ENCODE measurements around the gene COTL1.

The COTL1 gene

DNA sequence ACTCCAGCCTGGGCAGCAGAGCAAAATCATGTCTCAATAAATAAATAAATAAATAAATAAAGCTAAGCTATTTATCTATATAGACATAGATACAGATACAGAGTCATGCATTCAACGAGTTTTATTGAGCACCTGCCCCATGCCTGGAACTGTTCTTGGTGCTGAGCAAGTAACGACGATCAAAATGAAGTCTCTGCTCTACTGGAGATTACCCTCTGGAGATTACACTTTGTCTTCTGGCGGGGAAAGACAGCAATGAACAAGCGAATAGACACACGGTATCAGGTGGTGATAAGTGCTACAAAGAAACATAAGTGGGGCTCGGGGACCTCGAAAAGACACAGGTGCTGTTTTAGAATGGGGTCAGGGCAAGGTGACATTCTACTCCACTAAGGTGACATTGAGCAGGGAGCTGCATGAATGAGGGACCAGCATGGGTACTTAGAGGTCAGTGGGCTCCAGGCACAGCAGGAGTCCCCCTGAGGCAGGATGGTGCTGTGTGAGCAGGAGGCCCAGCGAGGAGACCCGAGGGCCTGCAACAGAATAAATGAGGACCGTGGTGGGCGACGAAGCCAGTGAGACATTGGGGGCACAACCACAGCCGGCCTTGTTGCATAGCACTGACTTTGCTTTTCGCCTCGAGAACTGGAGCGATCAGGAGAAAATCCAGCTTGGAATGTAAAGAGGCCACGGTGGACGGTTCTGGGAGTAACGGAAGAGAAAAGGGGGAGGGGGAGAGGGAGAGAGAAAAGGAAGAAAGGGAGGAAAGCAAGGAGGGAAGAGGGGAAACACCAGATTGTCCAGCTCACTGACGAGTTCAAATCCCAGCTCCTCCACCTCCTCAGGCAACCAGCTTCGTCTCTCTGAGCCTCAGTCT lies 71.0 kb downstream of the COTL1 start:
- H3K9ac ChIP-seq (ENCODE audit: low read length) = no peak overlapping the region
- H3K36me3 ChIP-seq (ENCODE audit: control insufficient read depth, insufficient read depth, low read length) = no peaks in the 10 kb centered on the region
- H3K27me3 ChIP-seq (ENCODE audit: control insufficient read depth, insufficient read depth, low read length) = no peaks in the 10 kb centered on the region
- H3K4me3 ChIP-seq (ENCODE audit: low read length) = no peak overlapping the region
- H3K4me1 ChIP-seq (ENCODE audit: control insufficient read depth, insufficient read depth, low read length) = no peaks in the 10 kb centered on the region
- no peak overlapping the region for H3K27ac ChIP-seq (ENCODE audit: low read depth, low read length)

DNA sequence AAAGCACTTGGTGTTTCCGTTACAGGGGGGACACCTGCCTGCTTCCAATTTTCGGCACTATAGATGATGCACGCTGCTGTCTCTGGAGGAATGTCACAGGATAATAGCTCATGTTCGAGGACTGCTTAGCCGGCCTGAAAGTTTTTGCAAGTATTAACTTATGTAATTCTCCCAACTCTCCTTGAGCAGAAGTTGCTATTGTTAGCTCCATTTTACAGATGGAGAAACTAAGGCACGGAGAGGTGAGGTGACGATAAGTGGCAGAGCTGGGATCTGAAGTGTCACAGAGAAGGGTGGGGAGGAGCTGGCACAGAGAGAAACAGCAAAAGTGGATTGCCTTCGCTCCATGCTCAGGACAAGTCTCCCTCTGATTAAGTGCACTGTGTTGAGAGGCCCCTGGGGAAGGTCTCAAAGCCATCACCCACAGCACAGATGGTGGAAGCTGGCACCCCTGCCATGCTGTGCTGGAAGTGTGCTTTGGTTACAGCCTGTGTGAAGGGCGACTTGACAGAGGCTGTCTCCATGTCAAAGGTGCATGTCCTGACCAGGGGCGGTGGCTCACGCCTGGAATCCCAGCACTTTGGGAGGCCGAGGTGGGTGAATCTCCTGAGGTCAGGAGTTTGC lies 72.7 kb downstream of the COTL1 start:
- Histone ChIP-seq H3K27ac (ENCODE audit: low read depth, low read length) (no peak overlapping the region), H3K36me3 (ENCODE audit: control insufficient read depth, insufficient read depth, low read length) (no peaks in the 10 kb centered on the region), H3K4me3 (ENCODE audit: low read length) (no peak overlapping the region), H3K9ac (ENCODE audit: low read length) (no peak overlapping the region), H3K4me1 (ENCODE audit: control insufficient read depth, insufficient read depth, low read length) (no peaks in the 10 kb centered on the region), H3K27me3 (ENCODE audit: control insufficient read depth, insufficient read depth, low read length) (no peaks in the 10 kb centered on the region)

DNA sequence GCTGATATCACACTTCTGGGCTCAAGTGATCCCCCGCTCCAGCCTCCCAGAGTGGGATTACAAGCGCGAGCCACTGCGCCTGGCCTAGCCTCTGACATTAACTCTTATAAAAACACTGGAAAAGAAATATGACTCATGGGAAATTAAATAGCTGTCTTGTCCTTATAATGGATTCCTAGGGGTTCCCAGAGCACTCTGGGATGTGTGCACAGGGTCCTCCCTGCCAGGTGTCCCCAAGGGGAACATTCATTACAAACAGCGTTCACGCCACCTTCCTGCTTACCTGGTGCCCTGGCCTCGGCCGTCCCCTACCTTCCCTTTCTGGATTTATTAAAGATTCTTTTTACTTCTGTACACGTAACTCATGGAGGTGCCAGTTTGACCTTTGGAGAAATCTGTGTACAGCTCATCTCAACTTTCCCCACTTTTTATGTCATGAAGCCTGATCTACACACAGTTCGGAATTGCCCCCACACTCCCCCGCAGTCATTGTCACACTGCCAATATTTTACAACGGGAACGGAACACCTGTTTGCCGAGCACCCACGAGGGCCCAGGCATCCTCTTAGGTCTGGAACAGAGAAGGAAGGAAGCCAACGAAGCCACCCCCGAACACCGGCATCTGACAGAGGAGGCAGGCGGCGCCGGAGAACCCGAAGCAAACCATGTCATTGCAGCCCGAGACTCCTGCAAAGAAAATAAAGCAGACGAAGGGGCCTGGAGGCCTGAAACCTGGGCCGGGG lies 73.7 kb downstream of the COTL1 start:
- Histone ChIP-seq H3K4me1 (ENCODE audit: control insufficient read depth, insufficient read depth, low read length) (no peaks in the 10 kb centered on the region), H3K9ac (ENCODE audit: low read length) (no peak overlapping the region), H3K36me3 (ENCODE audit: control insufficient read depth, insufficient read depth, low read length) (no peaks in the 10 kb centered on the region), H3K27me3 (ENCODE audit: control insufficient read depth, insufficient read depth, low read length) (no peaks in the 10 kb centered on the region), H3K4me3 (ENCODE audit: low read length) (no peak overlapping the region), H3K27ac (ENCODE audit: low read depth, low read length) (no peak overlapping the region)

DNA sequence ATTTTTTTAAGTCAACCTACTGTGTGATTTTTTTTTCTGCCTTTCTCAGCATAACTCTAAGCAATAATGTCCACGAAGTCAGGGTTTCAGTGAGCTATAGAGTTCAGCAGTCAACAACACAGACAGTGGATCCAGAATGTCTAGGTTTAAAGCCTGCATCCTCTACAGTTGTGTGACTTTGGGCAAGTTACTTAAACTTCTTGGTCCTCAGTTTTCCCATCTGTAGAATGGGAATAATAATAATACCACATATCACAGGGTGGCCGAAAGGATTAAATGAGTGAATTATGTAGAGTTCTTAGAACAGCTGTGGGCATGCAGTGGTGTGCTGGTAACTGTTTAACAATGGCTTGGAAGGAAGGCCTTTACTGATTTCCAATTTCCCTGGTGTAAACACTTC lies 74.6 kb downstream of the COTL1 start:
- H3K9ac ChIP-seq (ENCODE audit: low read length) = no peak overlapping the region

DNA sequence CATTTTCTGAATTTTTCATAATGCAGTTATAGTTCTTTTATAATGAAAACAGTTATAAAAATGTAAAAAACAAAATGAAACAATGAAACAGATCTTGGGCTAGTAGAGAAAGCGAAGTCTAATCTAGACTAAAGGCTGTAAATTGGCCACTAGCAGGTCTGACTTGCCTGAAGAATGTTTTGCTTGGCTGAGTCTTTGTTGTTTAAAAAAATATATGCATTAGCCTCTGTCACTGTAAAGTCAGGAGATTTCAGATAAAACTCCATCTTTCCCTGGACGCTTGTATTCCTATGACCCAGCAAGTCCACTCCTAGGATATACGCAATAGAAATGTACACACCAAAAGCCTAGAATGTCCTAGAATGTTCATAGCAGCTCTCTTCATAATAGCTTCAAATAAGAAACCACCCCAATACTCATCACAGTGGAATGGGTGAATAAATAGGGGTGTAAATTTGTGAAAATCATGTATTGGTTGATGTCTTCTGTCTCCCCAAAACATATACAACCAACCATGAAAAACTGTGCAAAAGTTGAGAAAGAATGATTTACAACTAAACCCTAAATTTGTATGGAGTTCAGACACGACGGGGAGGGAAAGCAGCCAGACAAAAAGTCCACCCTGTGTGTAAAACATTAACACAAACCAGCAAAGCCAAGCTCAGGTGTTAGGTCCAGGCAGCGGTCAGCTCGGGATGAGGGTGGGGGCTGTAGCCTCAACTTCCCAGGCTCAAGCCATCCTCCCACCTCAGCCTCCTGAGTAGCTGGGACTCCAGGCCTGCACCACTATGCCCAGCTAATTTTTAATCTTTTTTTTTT lies 75.7 kb downstream of the COTL1 start:
- no peak overlapping the region for H3K4me3 ChIP-seq (ENCODE audit: low read length)
- H3K36me3 ChIP-seq (ENCODE audit: control insufficient read depth, insufficient read depth, low read length) = no peaks in the 10 kb centered on the region
- no peaks in the 10 kb centered on the region for H3K27me3 ChIP-seq (ENCODE audit: control insufficient read depth, insufficient read depth, low read length)
- no peaks in the 10 kb centered on the region for H3K4me1 ChIP-seq (ENCODE audit: control insufficient read depth, insufficient read depth, low read length)
- H3K9ac ChIP-seq (ENCODE audit: low read length) = no peak overlapping the region
- no peak overlapping the region for H3K27ac ChIP-seq (ENCODE audit: low read depth, low read length)

More for the DNA sequence above, 74.6 kb downstream of the COTL1 start:
- Histone ChIP-seq H3K4me3 (ENCODE audit: low read length) (no peak overlapping the region), H3K27ac (ENCODE audit: low read depth, low read length) (no peak overlapping the region), H3K4me1 (ENCODE audit: control insufficient read depth, insufficient read depth, low read length) (no peaks in the 10 kb centered on the region), H3K36me3 (ENCODE audit: control insufficient read depth, insufficient read depth, low read length) (no peaks in the 10 kb centered on the region), H3K27me3 (ENCODE audit: control insufficient read depth, insufficient read depth, low read length) (no peaks in the 10 kb centered on the region)

DNA sequence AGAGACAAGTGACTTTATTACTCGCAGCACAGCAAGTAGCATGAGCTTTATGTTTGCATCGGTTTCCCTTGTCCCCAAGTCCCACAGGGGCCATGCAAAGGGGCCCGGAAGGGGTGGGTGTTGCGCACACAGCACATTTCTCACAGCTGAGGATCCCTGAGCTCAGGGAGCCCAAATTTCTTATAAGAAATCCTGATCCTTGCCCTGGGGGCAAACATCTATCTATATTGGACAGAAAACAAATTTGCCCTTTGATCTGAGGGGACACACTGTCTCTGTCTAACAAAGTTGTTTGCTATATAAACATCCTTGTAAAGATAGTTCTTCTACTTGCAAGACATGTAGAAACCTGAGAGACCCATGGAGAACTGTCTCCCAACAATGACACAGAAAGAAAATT lies 77.7 kb downstream of the COTL1 start:
- no peak overlapping the region for H3K4me3 ChIP-seq (ENCODE audit: low read length)
- H3K27me3 ChIP-seq (ENCODE audit: control insufficient read depth, insufficient read depth, low read length) = no peaks in the 10 kb centered on the region
- H3K36me3 ChIP-seq (ENCODE audit: control insufficient read depth, insufficient read depth, low read length) = no peaks in the 10 kb centered on the region
- no peaks in the 10 kb centered on the region for H3K4me1 ChIP-seq (ENCODE audit: control insufficient read depth, insufficient read depth, low read length)
- H3K27ac ChIP-seq (ENCODE audit: low read depth, low read length) = no peak overlapping the region
- no peak overlapping the region for H3K9ac ChIP-seq (ENCODE audit: low read length)

DNA sequence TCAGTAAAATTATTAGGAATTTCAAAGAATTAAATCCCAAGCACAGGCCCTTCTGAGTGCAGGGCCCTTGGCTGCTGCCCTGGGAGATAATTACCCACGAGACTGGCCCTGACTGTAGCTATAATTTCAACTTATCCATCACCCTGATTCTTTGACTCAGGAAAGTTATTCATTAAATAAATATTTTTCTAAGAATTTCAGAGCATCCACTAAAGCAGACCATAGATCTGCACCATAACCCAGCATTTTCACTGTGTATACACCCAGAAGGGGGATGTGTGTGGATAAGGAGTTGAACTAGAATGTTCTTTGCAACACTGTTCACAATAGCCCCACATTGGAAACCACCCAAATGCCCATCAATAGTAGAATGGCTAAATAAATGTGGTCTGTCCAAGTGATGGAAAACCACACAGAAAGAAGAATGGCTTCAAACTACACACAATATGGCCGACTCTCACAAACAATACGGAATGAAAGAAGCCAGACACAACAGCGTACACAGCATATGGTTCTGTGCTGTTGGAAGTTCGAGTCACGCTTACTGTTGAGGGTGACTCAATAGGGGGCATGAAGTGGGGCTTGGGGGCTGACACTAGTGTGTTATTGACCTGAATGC lies 79.5 kb downstream of the COTL1 start:
- no peak overlapping the region for H3K4me3 ChIP-seq (ENCODE audit: low read length)
- H3K27me3 ChIP-seq (ENCODE audit: control insufficient read depth, insufficient read depth, low read length) = no peaks in the 10 kb centered on the region
- H3K4me1 ChIP-seq (ENCODE audit: control insufficient read depth, insufficient read depth, low read length) = no peaks in the 10 kb centered on the region
- no peaks in the 10 kb centered on the region for H3K36me3 ChIP-seq (ENCODE audit: control insufficient read depth, insufficient read depth, low read length)
- H3K27ac ChIP-seq (ENCODE audit: low read depth, low read length) = no peak overlapping the region
- H3K9ac ChIP-seq (ENCODE audit: low read length) = no peak overlapping the region

DNA sequence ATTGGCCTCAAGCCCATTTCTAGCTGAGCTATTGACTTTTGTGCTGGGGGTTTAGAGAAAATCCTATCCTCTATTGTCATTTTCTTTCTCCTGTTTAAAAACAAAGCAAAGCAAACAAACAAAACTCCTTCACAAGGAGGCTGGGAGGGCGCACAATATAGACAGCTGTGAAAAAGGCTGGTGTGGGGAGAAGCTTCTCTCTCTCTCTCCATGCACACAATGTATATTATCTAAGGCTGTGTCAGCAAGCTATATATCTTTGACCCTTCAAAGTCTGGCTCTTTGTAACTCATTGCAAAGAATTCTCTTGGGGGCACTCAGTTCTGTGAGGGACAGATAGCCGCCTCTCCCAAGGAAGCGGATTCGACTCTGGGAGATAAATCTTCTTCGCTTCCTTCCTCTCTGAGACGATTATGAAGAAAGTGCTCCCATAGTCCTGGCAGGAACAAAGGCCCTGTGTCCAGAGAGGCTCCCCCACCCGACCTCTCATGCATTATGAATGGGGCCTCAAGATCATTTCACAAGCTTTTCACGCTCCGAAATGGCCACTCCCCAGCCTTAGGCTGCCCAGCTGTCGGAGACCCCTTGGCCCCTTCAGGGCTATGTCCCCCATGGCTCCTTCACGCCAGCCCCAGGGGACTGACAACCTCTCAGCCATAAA lies 80.3 kb downstream of the COTL1 start:
- Histone ChIP-seq H3K4me1 (ENCODE audit: control insufficient read depth, insufficient read depth, low read length) (peaks cover 4% of the 10 kb centered on the region), H3K27me3 (ENCODE audit: control insufficient read depth, insufficient read depth, low read length) (no peaks in the 10 kb centered on the region), H3K27ac (ENCODE audit: low read depth, low read length) (no peak overlapping the region), H3K36me3 (ENCODE audit: control insufficient read depth, insufficient read depth, low read length) (no peaks in the 10 kb centered on the region), H3K4me3 (ENCODE audit: low read length) (no peak overlapping the region), H3K9ac (ENCODE audit: low read length) (no peak overlapping the region)

DNA sequence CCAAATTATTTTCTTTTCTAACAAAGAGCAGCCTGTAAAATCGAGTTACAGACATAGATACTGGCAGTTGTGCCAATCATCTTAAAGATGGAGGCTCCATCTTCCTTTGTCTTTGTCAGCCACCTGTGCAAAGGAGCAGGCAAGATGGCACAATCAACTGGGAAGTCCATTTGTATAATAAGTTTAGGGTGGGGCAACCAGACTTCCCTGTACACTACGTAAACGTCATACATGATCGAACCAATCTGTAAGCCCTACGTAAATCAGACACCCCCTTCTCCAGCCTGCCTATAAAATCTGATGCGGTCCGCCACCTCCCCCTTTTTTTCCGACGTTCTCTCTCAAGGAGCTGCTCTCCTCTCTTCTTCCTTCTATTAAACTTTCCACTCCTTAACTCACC lies 82.0 kb downstream of the COTL1 start:
- Histone ChIP-seq H3K4me3 (ENCODE audit: low read length) (no peak overlapping the region), H3K27ac (ENCODE audit: low read depth, low read length) (no peak overlapping the region), H3K9ac (ENCODE audit: low read length) (no peak overlapping the region), H3K36me3 (ENCODE audit: control insufficient read depth, insufficient read depth, low read length) (no peaks in the 10 kb centered on the region), H3K4me1 (ENCODE audit: control insufficient read depth, insufficient read depth, low read length) (peaks cover 16% of the 10 kb centered on the region), H3K27me3 (ENCODE audit: control insufficient read depth, insufficient read depth, low read length) (no peaks in the 10 kb centered on the region)

DNA sequence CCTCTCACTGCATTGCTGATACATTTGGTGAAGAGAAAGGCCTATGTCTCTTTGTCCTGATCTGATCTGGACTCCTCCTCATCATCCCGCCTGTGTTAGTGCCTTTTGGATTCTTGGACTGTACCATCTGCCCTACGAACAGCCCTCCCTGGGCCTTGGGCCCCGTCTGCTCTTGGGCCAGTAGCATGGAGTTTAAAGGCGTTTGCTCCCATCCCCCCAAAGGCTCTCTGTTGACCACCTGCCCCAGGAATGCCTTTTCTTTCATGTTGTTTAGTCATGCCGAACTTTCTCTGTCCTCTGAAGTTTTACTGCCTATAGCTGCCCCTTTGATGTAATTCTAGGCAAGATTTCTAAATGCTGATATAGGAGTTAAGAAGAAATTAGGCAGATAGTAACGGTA lies 82.5 kb downstream of the COTL1 start:
- Histone ChIP-seq H3K4me3 (ENCODE audit: low read length) (no peak overlapping the region), H3K9ac (ENCODE audit: low read length) (no peak overlapping the region), H3K4me1 (ENCODE audit: control insufficient read depth, insufficient read depth, low read length) (peaks cover 16% of the 10 kb centered on the region)

DNA sequence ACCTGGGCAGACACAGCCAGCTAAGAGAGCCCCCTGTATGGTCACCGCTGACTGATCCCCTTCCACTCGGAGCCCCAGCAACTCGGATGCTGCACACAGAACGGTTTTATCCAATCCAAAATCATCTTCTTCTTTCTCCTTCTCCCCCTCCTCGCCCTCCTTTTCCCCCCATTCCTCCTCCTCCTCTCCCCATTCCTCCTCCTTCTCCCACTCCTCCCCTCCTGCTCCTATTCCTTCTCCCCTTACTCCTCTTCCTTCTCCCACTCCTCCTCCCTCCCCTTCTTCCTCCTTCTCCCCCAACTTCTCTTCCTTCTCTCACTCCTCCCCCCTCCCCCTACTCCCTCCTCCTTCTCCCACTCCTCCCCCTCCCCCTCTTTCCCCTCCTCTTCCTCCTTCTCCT lies 83.1 kb downstream of the COTL1 start:
- Histone ChIP-seq H3K27me3 (ENCODE audit: control insufficient read depth, insufficient read depth, low read length) (no peaks in the 10 kb centered on the region), H3K9ac (ENCODE audit: low read length) (no peak overlapping the region), H3K4me3 (ENCODE audit: low read length) (no peak overlapping the region), H3K4me1 (ENCODE audit: control insufficient read depth, insufficient read depth, low read length) (peaks cover 16% of the 10 kb centered on the region), H3K36me3 (ENCODE audit: control insufficient read depth, insufficient read depth, low read length) (no peaks in the 10 kb centered on the region), H3K27ac (ENCODE audit: low read depth, low read length) (no peak overlapping the region)

More for the DNA sequence above, 82.5 kb downstream of the COTL1 start:
- Histone ChIP-seq H3K27me3 (ENCODE audit: control insufficient read depth, insufficient read depth, low read length) (no peaks in the 10 kb centered on the region), H3K36me3 (ENCODE audit: control insufficient read depth, insufficient read depth, low read length) (no peaks in the 10 kb centered on the region), H3K27ac (ENCODE audit: low read depth, low read length) (no peak overlapping the region)

All from rectal smooth muscle tissue (tissue), 1 donor.